ENCODE measurements around the gene PPP6C.

The PPP6C gene

GRCh38 chr9:125156551-125156950 is 33.1 kb downstream of the PPP6C start:
- no peak for ATAC-seq (ENCODE audit: low read depth)
- Histone ChIP-seq H3K4me1 (ENCODE audit: insufficient read depth, poor library complexity, severe bottlenecking) (peaks cover 2% of the 10 kb centered on the region), H3K36me3 (ENCODE audit: low read depth) (peaks cover 47% of the 10 kb centered on the region), H3K27me3 (ENCODE audit: insufficient read depth, poor library complexity, severe bottlenecking) (no peaks in the 10 kb centered on the region), H3K4me3 (ENCODE audit: severe bottlenecking) (no peak overlapping the region), H3K27ac (ENCODE audit: poor library complexity, severe bottlenecking) (no peak overlapping the region), H3K9me3 (ENCODE audit: severe bottlenecking) (no peaks in the 10 kb centered on the region)
- no peak for TF ChIP-seq CTCF (IDR thresholded peaks at IDR 0.05; ENCODE audit: poor library complexity, severe bottlenecking)
- DNase-seq (ENCODE audit: low spot score) = no peak

- Histone ChIP-seq H3K27me3 (ENCODE audit: insufficient read depth, poor library complexity, severe bottlenecking) (no peaks in the 10 kb centered on the region), H3K4me1 (ENCODE audit: insufficient read depth, poor library complexity, severe bottlenecking) (no peaks in the 10 kb centered on the region), H3K36me3 (ENCODE audit: low read depth) (peaks cover 53% of the 10 kb centered on the region), H3K27ac (ENCODE audit: poor library complexity, severe bottlenecking) (no peak overlapping the region), H3K9me3 (ENCODE audit: severe bottlenecking) (no peaks in the 10 kb centered on the region), H3K4me3 (ENCODE audit: severe bottlenecking) (no peak overlapping the region)
- DNase-seq (ENCODE audit: low spot score) (no peak), ATAC-seq (ENCODE audit: low read depth) (no peak)
- TF ChIP-seq CTCF (IDR thresholded peaks at IDR 0.05; ENCODE audit: poor library complexity, severe bottlenecking) = no peak
Observed at GRCh38 chr9:125153712-125154367, 35.8 kb downstream of the PPP6C start.

GRCh38 chr9:125151730-125152129 is 37.9 kb downstream of the PPP6C start:
- no peaks in the 10 kb centered on the region for H3K27me3 ChIP-seq (ENCODE audit: insufficient read depth, poor library complexity, severe bottlenecking)
- H3K36me3 ChIP-seq (ENCODE audit: low read depth) = peaks cover 50% of the 10 kb centered on the region
- no peaks in the 10 kb centered on the region for H3K4me1 ChIP-seq (ENCODE audit: insufficient read depth, poor library complexity, severe bottlenecking)
- H3K4me3 ChIP-seq (ENCODE audit: severe bottlenecking) = no peak overlapping the region
- ATAC-seq (ENCODE audit: low read depth) = no peak
- DNase-seq (ENCODE audit: low spot score) = no peak
- no peak for TF ChIP-seq CTCF (IDR thresholded peaks at IDR 0.05; ENCODE audit: poor library complexity, severe bottlenecking)
- no peaks in the 10 kb centered on the region for H3K9me3 ChIP-seq (ENCODE audit: severe bottlenecking)
- H3K27ac ChIP-seq (ENCODE audit: poor library complexity, severe bottlenecking) = no peak overlapping the region

GRCh38 chr9:125150349-125151245 is 39.0 kb downstream of the PPP6C start:
- ATAC-seq (ENCODE audit: low read depth) (no peak), DNase-seq (ENCODE audit: low spot score) (no peak)
- Histone ChIP-seq H3K4me1 (ENCODE audit: insufficient read depth, poor library complexity, severe bottlenecking) (no peaks in the 10 kb centered on the region), H3K4me3 (ENCODE audit: severe bottlenecking) (no peak overlapping the region), H3K9me3 (ENCODE audit: severe bottlenecking) (no peaks in the 10 kb centered on the region), H3K36me3 (ENCODE audit: low read depth) (peaks cover 41% of the 10 kb centered on the region), H3K27me3 (ENCODE audit: insufficient read depth, poor library complexity, severe bottlenecking) (no peaks in the 10 kb centered on the region), H3K27ac (ENCODE audit: poor library complexity, severe bottlenecking) (no peak overlapping the region)
- TF ChIP-seq CTCF (IDR thresholded peaks at IDR 0.05; ENCODE audit: poor library complexity, severe bottlenecking) = no peak

All from RWPE2 (cell line).